K562 (cell line): ENCODE data around the gene KCND3.

Source experiments
- CEBPB ChIP-seq: fragments of 450-650 bp; IDR thresholded peaks from 2 replicates; pipeline ENCODE4 v1.6.1; 2016; ENCODE audit warnings: missing genetic modification characterization, missing compliant biosample characterization
- CTCF ChIP-seq, 3 experiments: IDR thresholded peaks in 2 of 3; conservative IDR thresholded peaks in 1 of 3; 2 replicates each; pipeline ENCODE4 v1.5.1; 2011 to 2012; ENCODE audit warnings: low read length in 3 of 3, mild to moderate bottlenecking in 3 of 3, control low read depth in 2 of 3, improper control_type of control experiment in 1 of 3, inconsistent platforms in 1 of 3, low read depth in 1 of 3, mixed read lengths in 1 of 3, moderate library complexity in 1 of 3; ENCODE audit not compliant: insufficient read depth in 2 of 3
- GTF3C2 ChIP-seq: IDR thresholded peaks from 3 replicates; pipeline ENCODE4 v1.6.1; 2011; ENCODE audit warnings: borderline replicate concordance, mild to moderate bottlenecking, moderate library complexity; ENCODE audit not compliant: insufficient read length; ENCODE audit errors: extremely low read depth
- NFYB ChIP-seq: IDR thresholded peaks from 2 replicates; pipeline ENCODE4 v1.6.1; 2011; ENCODE audit warnings: mild to moderate bottlenecking, moderate library complexity; ENCODE audit not compliant: insufficient read length; ENCODE audit errors: extremely low read depth
- POLR2A ChIP-seq: fragments of 450-650 bp; conservative IDR thresholded peaks from 2 replicates; pipeline ENCODE4 v1.6.1; 2016
- REST ChIP-seq, 2 experiments: fragments of 450-650 bp; formaldehyde crosslinking in 1 of 2; IDR thresholded peaks; 2 replicates each; pipeline versions ENCODE4 v1.4.0 to v1.6.1; 2014 to 2020; ENCODE audit warnings: mild to moderate bottlenecking in 2 of 2, borderline replicate concordance in 1 of 2, low read depth in 1 of 2
- ZBTB26 ChIP-seq: fragments of 450-650 bp; formaldehyde crosslinking; IDR thresholded peaks from 2 replicates; pipeline ENCODE4 v1.4.0; 2022; ENCODE audit warnings: missing genetic modification characterization

GRCh38 chr1:111841746-111842145, 147.7 kb downstream of the KCND3 start:
- TF ChIP-seq POLR2A (no peak), ZBTB26 (CRISPR knock-in tag) (no peak), CTCF (IDR thresholded peaks at IDR 0.05 in 2 of 3, conservative IDR thresholded peaks at IDR 0.05 in 1 of 3; ENCODE audit: insufficient read depth in 2 of 3, low read depth in 1 of 3, low read length in 3 of 3) (no peak), GTF3C2 (no peak), CEBPB (no peak), NFYB (no peak), REST (IDR thresholded peaks at IDR 0.05; ENCODE audit: borderline replicate concordance) (no peak), REST (CRISPR knock-in tag; IDR thresholded peaks at IDR 0.05; ENCODE audit: low read depth) (no peak)
